Measurements from ENCODE around the gene PSRC1. TPM values are rescaled to one million over a fixed set of nuclear protein-coding genes. Genes with fewer than 3 reads are reported as not detected.

PSRC1 gene
- 10.3 and 46.2 TPM in 2 replicates for total RNA-seq (ENCODE audit: low replicate concordance)
- long read RNA-seq, partial matches to known transcripts: 0 of 7 reads
- long read RNA-seq, other reads (novel, unspliced or antisense): 6 of 7 reads

GRCh38 chr1:109282952-109283747 lies at the start of gene PSRC1:
Gene PSRC1 (minus strand): TSS chr1:109283145.
- Mint-ChIP-seq H3K4me3 (peak within 1 kb of the TSS; percentile 100), H3K36me3 (peaks cover 10% of the 10 kb centered on the region), H3K9me3 (no peaks in the 10 kb centered on the region), H3K27me3 (no peaks in the 10 kb centered on the region), H3K27ac (peak within 1 kb of the TSS; percentile 88), H3K4me1 (ENCODE audit: unreplicated experiment) (peaks cover 22% of the 10 kb centered on the region)
- TF ChIP-seq CTCF (conservative IDR thresholded peaks at IDR 0.05): peak; percentile 62
- DNase-seq (ENCODE audit: extremely low spot score, unreplicated experiment): peak; percentile 94

DNA sequence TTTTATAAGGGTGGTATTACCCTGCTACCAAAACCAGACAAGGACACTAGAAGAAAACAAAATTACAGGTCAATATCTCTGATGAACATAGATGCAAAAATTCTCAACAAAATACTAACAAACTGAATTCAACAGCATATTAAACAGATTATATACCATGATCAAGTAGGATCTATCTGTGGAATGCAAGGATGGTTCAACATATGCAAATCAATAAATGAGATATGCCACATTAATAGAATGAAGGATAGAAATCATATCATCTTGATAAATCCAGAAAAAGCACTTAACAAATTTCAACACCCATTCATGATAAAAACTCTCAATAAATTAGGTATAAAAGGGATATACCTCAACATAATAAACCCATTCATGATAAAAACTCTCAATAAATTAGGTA lies 48.2 kb upstream of the PSRC1 start:
- no peaks in the 10 kb centered on the region for H3K27me3 Mint-ChIP-seq
- H3K4me1 Mint-ChIP-seq (ENCODE audit: unreplicated experiment): no peaks in the 10 kb centered on the region
- H3K36me3 Mint-ChIP-seq: peaks cover 54% of the 10 kb centered on the region

DNA sequence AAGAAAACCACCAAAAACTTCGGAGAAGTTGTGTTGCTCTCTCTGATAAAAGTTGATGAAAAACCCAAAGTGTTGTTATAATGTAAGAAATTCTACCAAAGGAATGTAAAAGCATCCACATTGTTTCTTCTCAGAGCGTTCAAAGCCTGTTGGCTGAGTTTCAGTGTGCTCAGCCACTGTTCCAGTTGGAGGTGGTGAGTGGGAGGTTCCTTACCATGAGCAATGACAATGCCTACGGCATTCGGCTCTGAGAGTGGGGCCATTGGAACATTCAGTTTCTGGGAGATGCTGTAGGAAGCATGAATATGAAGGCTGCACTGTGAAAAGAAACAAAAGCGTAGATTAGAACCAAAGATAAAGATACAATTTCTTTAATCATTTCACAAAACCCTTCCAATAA lies 44.3 kb upstream of the PSRC1 start:
- no peak for TF ChIP-seq CTCF (conservative IDR thresholded peaks at IDR 0.05)
- Mint-ChIP-seq H3K4me3 (no peak overlapping the region), H3K4me1 (ENCODE audit: unreplicated experiment) (no peaks in the 10 kb centered on the region), H3K27me3 (no peaks in the 10 kb centered on the region), H3K36me3 (peaks cover 27% of the 10 kb centered on the region), H3K9me3 (peaks cover 4% of the 10 kb centered on the region), H3K27ac (no peak overlapping the region)
- no peak for DNase-seq (ENCODE audit: extremely low spot score, unreplicated experiment)

More for the DNA sequence above, 48.2 kb upstream of the PSRC1 start:
- peaks cover 4% of the 10 kb centered on the region for H3K9me3 Mint-ChIP-seq
- no peak overlapping the region for H3K27ac Mint-ChIP-seq
- DNase-seq (ENCODE audit: extremely low spot score, unreplicated experiment): no peak
- H3K4me3 Mint-ChIP-seq: no peak overlapping the region
- no peak for TF ChIP-seq CTCF (conservative IDR thresholded peaks at IDR 0.05)

GRCh38 chr1:109322974-109323373 lies 40.0 kb upstream of the PSRC1 start:
- peaks cover 30% of the 10 kb centered on the region for H3K36me3 Mint-ChIP-seq
- no peak overlapping the region for H3K27ac Mint-ChIP-seq
- H3K4me1 Mint-ChIP-seq (ENCODE audit: unreplicated experiment): peaks cover 7% of the 10 kb centered on the region
- H3K4me3 Mint-ChIP-seq: no peak overlapping the region
- TF ChIP-seq CTCF (conservative IDR thresholded peaks at IDR 0.05): no peak
- H3K9me3 Mint-ChIP-seq: no peaks in the 10 kb centered on the region
- DNase-seq (ENCODE audit: extremely low spot score, unreplicated experiment): no peak
- no peaks in the 10 kb centered on the region for H3K27me3 Mint-ChIP-seq

DNA sequence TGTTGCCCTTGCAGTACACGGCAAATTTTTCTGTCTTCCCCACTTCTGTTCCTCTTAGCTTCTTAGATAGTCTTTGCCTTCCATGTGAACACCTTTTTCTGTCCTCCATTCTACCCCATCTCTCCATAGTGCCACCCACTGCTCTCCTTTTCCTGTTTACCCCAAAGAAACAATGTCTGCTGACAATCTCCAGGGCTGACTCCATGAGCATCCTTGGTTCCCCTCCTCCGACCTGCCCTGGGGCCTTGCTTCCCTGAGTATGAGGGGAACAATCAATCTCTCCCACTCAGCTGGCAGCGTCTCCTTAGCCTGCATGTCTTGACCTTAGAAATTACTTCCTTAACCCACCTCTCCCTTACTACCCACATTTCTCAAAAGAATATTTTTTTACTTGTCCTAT lies 36.2 kb upstream of the PSRC1 start:
- H3K36me3 Mint-ChIP-seq: peaks cover 37% of the 10 kb centered on the region
- TF ChIP-seq CTCF (conservative IDR thresholded peaks at IDR 0.05): no peak
- peaks cover 7% of the 10 kb centered on the region for H3K4me1 Mint-ChIP-seq (ENCODE audit: unreplicated experiment)
- H3K4me3 Mint-ChIP-seq: no peak overlapping the region
- no peaks in the 10 kb centered on the region for H3K9me3 Mint-ChIP-seq
- H3K27me3 Mint-ChIP-seq: no peaks in the 10 kb centered on the region
- no peak for DNase-seq (ENCODE audit: extremely low spot score, unreplicated experiment)
- no peak overlapping the region for H3K27ac Mint-ChIP-seq

Data from type B pancreatic cell (in vitro differentiated cells).